Loucy (cell line): ENCODE measurements around the gene CD37.
"Not testable (repeated sequence)": the region's sequence is repeated elsewhere in the genome, so short reads cannot be mapped to it uniquely, and the experiment has no call there.

Experiments
- H2AFZ ChIP-seq: fragments of 200-600 bp; sonication (generic); 2 replicates; pipeline ENCODE4 v1.6.0; 2016; ENCODE audit warnings: antibody characterized with exemption, mild to moderate bottlenecking, low read length, moderate library complexity
- H3F3A ChIP-seq: fragments of 200-600 bp; 2 replicates; pipeline ENCODE4 v1.6.0; 2016; ENCODE audit warnings: antibody characterized with exemption, low read depth, mild to moderate bottlenecking
- H3K27me3 ChIP-seq: fragments of 200-600 bp; sonication (generic); 2 replicates; pipeline ENCODE4 v1.6.1; 2014; ENCODE audit warnings: low read length, mild to moderate bottlenecking; ENCODE audit not compliant: insufficient read depth, poor library complexity, severe bottlenecking
- H3K36me3 ChIP-seq: fragments of 200-600 bp; sonication (generic); 2 replicates; pipeline ENCODE4 v1.6.1; 2016; ENCODE audit warnings: low read length; ENCODE audit not compliant: insufficient read depth
- H3K4me1 ChIP-seq: fragments of 200-600 bp; sonication (generic); 2 replicates; pipeline ENCODE4 v1.5.1; 2014; ENCODE audit warnings: low read length, mild to moderate bottlenecking; ENCODE audit not compliant: insufficient read depth, poor library complexity, severe bottlenecking
- H3K4me2 ChIP-seq: fragments of 200-600 bp; sonication (generic); 2 replicates; pipeline ENCODE4 v1.6.0; 2014; ENCODE audit warnings: antibody characterized with exemption, low read length, low read depth, mild to moderate bottlenecking; ENCODE audit not compliant: poor library complexity, severe bottlenecking
- H3K4me3 ChIP-seq: fragments of 200-600 bp; sonication (generic); 2 replicates; pipeline ENCODE4 v1.5.1; 2014; ENCODE audit warnings: low read length, mild to moderate bottlenecking, mixed read lengths; ENCODE audit not compliant: poor library complexity, severe bottlenecking
- H3K79me2 ChIP-seq: fragments of 200-600 bp; sonication (generic); 2 replicates; pipeline ENCODE4 v1.6.1; 2014; ENCODE audit warnings: low read length; ENCODE audit not compliant: insufficient read depth
- H3K9ac ChIP-seq: fragments of 200-600 bp; sonication (generic); 2 replicates; pipeline ENCODE4 v1.6.0; 2014; ENCODE audit warnings: mild to moderate bottlenecking, low read depth, low read length, moderate library complexity; ENCODE audit not compliant: poor library complexity, severe bottlenecking
- H3K9me2 ChIP-seq: fragments of 200-600 bp; sonication (generic); replicated peaks from 2 replicates; pipeline ENCODE4 v1.6.1; 2016; ENCODE audit warnings: low read depth, low read length, mixed read lengths
- H3K9me3 ChIP-seq: fragments of 200-600 bp; sonication (generic); 2 replicates; pipeline ENCODE4 v1.6.1; 2014; ENCODE audit warnings: mild to moderate bottlenecking, antibody characterized with exemption, low read length, low read depth; ENCODE audit not compliant: insufficient read depth
- H4K20me1 ChIP-seq: fragments of 200-600 bp; sonication (generic); 2 replicates; pipeline ENCODE4 v1.6.0; 2014; ENCODE audit warnings: antibody characterized with exemption, low read length, mild to moderate bottlenecking; ENCODE audit not compliant: insufficient read depth, poor library complexity, severe bottlenecking
- EZH2phosphoT487 ChIP-seq: fragments of 200-600 bp; IDR thresholded peaks from 2 replicates; pipeline ENCODE4 v1.6.1; 2018; ENCODE audit warnings: antibody characterized with exemption, mild to moderate bottlenecking, moderate library complexity, borderline replicate concordance
- TF ChIP-seq, protein P1 (sequence below): fragments of 200-600 bp; sonication (generic); conservative IDR thresholded peaks from 2 replicates; pipeline ENCODE4 v1.5.1; 2014; ENCODE audit warnings: mild to moderate bottlenecking, antibody characterized with exemption, low read length

CD37 gene

DNA sequence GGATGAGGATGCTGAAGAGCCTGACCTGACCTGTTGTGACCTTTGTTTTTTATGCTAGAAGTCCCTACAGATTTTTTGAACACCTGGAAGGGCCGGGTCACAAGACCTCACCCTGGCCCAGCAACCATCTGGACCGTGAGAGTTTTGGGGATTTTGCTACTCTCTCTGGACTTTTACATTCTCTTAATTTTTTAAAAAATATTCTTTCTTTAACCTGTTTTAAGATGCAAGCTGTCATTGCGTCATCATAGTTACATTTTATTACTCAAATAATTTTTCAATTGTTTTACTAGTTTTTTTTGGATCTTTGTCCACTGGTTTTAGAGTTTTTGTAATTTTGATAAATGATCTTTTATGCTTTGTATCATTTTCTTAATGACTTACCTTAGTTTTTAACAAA, 36.0 kb downstream of the CD37 start:
- Histone ChIP-seq H3K9me3 (peaks cover 3% of the 10 kb centered on the region; the same call in 1 of the 2 replicates), H3K9ac (no peak overlapping the region), H3F3A (no peaks in the 10 kb centered on the region), H3K27me3 (no peaks in the 10 kb centered on the region), H3K9me2 (no peaks in the 10 kb centered on the region), H3K4me3 (no peak overlapping the region), H3K4me1 (no peaks in the 10 kb centered on the region), H3K36me3 (no peaks in the 10 kb centered on the region), H2AFZ (no peak overlapping the region), H3K4me2 (no peak overlapping the region), H3K79me2 (no peaks in the 10 kb centered on the region), H4K20me1 (no peaks in the 10 kb centered on the region)
- TF ChIP-seq, protein P1, sequence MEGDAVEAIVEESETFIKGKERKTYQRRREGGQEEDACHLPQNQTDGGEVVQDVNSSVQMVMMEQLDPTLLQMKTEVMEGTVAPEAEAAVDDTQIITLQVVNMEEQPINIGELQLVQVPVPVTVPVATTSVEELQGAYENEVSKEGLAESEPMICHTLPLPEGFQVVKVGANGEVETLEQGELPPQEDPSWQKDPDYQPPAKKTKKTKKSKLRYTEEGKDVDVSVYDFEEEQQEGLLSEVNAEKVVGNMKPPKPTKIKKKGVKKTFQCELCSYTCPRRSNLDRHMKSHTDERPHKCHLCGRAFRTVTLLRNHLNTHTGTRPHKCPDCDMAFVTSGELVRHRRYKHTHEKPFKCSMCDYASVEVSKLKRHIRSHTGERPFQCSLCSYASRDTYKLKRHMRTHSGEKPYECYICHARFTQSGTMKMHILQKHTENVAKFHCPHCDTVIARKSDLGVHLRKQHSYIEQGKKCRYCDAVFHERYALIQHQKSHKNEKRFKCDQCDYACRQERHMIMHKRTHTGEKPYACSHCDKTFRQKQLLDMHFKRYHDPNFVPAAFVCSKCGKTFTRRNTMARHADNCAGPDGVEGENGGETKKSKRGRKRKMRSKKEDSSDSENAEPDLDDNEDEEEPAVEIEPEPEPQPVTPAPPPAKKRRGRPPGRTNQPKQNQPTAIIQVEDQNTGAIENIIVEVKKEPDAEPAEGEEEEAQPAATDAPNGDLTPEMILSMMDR: no peak
- no peak for TF ChIP-seq EZH2phosphoT487

DNA sequence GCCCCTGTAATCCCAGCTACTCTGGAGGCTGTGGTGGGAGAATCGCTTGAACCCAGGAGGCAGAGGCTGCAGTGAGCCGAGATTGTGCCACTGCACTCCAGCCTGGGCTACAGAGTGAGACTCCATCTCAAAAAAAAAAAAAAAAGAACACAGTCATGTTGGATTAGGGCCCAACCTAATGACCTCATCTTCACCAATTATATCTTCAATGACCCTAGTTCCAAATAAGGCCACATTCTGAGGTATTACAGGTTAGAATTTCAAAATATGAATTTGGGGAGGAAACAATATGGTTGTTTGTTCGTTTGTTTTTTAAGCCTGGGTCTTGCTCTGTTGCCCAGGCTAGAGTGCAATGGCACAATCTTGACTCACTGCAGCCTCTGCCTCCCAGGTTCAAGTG, 38.0 kb downstream of the CD37 start:
- H3K4me2 ChIP-seq, H3K9me2 ChIP-seq, H3K27me3 ChIP-seq, H3K36me3 ChIP-seq, H3F3A ChIP-seq, H4K20me1 ChIP-seq, H3K79me2 ChIP-seq, H3K9me3 ChIP-seq, H2AFZ ChIP-seq, H3K4me1 ChIP-seq, H3K9ac ChIP-seq, H3K4me3 ChIP-seq: not testable (repeated sequence)

GRCh38 chr19:49374665-49375434, 39.6 kb downstream of the CD37 start:
- Histone ChIP-seq H3K9ac (no peak overlapping the region), H2AFZ (no peak overlapping the region), H3K9me3 (no peaks in the 10 kb centered on the region), H3K4me3 (no peak overlapping the region), H3K9me2 (no peaks in the 10 kb centered on the region), H4K20me1 (no peaks in the 10 kb centered on the region), H3K36me3 (no peaks in the 10 kb centered on the region), H3K27me3 (no peaks in the 10 kb centered on the region), H3K4me1 (no peaks in the 10 kb centered on the region), H3K79me2 (no peaks in the 10 kb centered on the region), H3K4me2 (no peak overlapping the region), H3F3A (no peaks in the 10 kb centered on the region)
- no peak for TF ChIP-seq EZH2phosphoT487
- TF ChIP-seq, protein P1: no peak

- H3K27me3 ChIP-seq: no peaks in the 10 kb centered on the region
- no peak overlapping the region; the same call in 1 of the 2 replicates for H2AFZ ChIP-seq
- no peak overlapping the region for H3K4me2 ChIP-seq
- no peak overlapping the region for H3K4me3 ChIP-seq
- no peaks in the 10 kb centered on the region for H3K36me3 ChIP-seq
- TF ChIP-seq, protein P1: no peak
- no peak for TF ChIP-seq EZH2phosphoT487
- no peaks in the 10 kb centered on the region for H3K4me1 ChIP-seq
- no peaks in the 10 kb centered on the region for H4K20me1 ChIP-seq
- H3K9ac ChIP-seq: no peak overlapping the region
- H3K9me2 ChIP-seq: no peaks in the 10 kb centered on the region
- no peaks in the 10 kb centered on the region for H3F3A ChIP-seq
- H3K79me2 ChIP-seq: no peaks in the 10 kb centered on the region
- H3K9me3 ChIP-seq: 0 out of 2 replicates have a peak, but pooled peaks cover 4% of the 10 kb centered on the region
Measured at GRCh38 chr19:49378512-49378911, 43.3 kb downstream of the CD37 start.
